Esophagus squamous epithelium (tissue), 4 donors: ENCODE data around the gene DPCD.

Experiments used
- POLR2A ChIP-seq, 4 donors: fragments of 450-650 bp; IDR thresholded peaks; one replicate each; pipeline ENCODE4 v1.6.1; 2017; ENCODE audit warnings: antibody characterized with exemption in 4 of 4, mild to moderate bottlenecking in 4 of 4, moderate library complexity in 3 of 4
- TF ChIP-seq, protein P1 (sequence below), 6 experiments: fragments of 450-650 bp in 4 of 6; fragments of 200-600 bp in 2 of 6; sonication (generic) in 2 of 6; IDR thresholded peaks; one replicate each; pipeline ENCODE4 v1.5.1; 2016 to 2019; ENCODE audit warnings: antibody characterized with exemption in 6 of 6, mild to moderate bottlenecking in 4 of 6, moderate library complexity in 4 of 6

DNA sequence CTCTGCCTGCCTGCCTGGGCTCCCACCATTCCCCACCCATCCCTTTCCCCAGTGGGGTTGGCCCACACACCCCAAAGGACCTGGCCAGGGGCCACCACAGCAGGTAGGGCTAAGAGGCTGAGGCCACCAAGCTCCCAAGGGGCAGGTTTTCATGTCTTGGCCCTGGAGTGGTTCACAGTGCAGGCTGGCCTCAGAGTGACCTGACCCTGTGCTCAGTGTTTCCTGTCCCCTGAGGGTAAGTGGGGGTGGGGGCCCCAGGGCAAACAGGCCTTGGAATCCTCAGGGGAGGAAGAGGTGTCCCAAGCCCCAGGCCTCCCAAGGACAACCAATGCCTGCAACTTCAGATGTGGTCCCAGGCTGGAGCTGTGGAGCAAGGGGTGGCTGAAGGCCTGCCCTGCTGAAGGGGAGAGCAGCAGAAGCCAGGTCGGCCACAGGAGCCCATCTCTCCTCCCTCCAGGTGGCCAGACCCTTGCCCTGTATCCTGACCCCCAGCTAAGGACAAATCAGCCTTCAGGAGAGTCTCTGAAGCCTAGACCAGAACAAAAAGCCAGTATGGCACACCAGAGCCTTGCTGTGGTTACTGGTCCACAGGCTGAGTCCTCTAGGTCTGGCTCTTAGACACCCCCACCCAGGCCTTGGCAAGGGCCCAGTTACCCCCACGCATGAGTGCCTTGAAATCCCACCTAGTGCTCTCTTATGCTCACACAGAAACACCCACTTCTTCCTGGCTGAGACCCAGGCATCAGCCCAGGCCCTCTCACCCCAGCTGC is 27.6 kb upstream of the DPCD start:
- TF ChIP-seq, protein P1, sequence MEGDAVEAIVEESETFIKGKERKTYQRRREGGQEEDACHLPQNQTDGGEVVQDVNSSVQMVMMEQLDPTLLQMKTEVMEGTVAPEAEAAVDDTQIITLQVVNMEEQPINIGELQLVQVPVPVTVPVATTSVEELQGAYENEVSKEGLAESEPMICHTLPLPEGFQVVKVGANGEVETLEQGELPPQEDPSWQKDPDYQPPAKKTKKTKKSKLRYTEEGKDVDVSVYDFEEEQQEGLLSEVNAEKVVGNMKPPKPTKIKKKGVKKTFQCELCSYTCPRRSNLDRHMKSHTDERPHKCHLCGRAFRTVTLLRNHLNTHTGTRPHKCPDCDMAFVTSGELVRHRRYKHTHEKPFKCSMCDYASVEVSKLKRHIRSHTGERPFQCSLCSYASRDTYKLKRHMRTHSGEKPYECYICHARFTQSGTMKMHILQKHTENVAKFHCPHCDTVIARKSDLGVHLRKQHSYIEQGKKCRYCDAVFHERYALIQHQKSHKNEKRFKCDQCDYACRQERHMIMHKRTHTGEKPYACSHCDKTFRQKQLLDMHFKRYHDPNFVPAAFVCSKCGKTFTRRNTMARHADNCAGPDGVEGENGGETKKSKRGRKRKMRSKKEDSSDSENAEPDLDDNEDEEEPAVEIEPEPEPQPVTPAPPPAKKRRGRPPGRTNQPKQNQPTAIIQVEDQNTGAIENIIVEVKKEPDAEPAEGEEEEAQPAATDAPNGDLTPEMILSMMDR (IDR thresholded peaks at IDR 0.05): no peak
- no peak for TF ChIP-seq POLR2A (IDR thresholded peaks at IDR 0.05)
